Left cardiac atrium (tissue), 4 donors: ENCODE data around the gene SHISAL1. TPM values are rescaled to one million over a fixed set of nuclear protein-coding genes. Genes with fewer than 3 reads are reported as not detected.
A peak's percentile ranks its signal among the peaks of the same experiment; 100 is the strongest.

Experiments used
- ATAC-seq, 2 donors: fragments of 200-7000 bp; cut with Tn5 transposase; one replicate each; pipeline ENCODE4 v1.9.1; 2020; ENCODE audit warnings: mild to moderate bottlenecking in 2 of 2, moderate library complexity in 2 of 2
- DNase-seq: peaks from one replicate; pipeline ENCODE4 v3.0.0-alpha.2; 2020
- intact Hi-C, 2 donors: fragments of 100-400 bp; cut with DNase I; formaldehyde crosslinking; loops; one replicate each; pipeline versions ENCODE4 v1.14.1 to v1.15.1; 2022 to 2023
- total RNA-seq, 2 donors: library from RNA; stranded (reverse); fragmentation: NEBNext Ultra II Directional; extraction: Animal tissue kit (Norgen Biotek cat#: 25700); gene quantifications; one replicate each; pipeline ENCODE4 v1.2.1, GENCODE V29; 2021
- donor health status: DM: no; HTN: yes; CAD: no.
- donor health status: DM: no; HTN: yes; CAD: no; lungs with severe emphysema.
- donor health status: DM: yes; HTN: yes; CAD: no.
- donor health status: Dilated cardiomyopathy.

The SHISAL1 gene
- total RNA-seq, 2 donors from 2014 or later: 1.4 to 4.2 TPM

GRCh38 chr22:44207173-44207980, 105.4 kb downstream of the SHISAL1 start:
- ATAC-seq: no peak
- intact Hi-C loops: no loop called here
- no peak for DNase-seq

- intact Hi-C loops: no loop called here
- ATAC-seq (no peak), DNase-seq (no peak)
Observed at GRCh38 chr22:44206696-44207095, 106.1 kb downstream of the SHISAL1 start.

- no peak for DNase-seq
- intact Hi-C loops: no loop called here
- ATAC-seq: no peak
Observed at GRCh38 chr22:44206330-44206645, 106.5 kb downstream of the SHISAL1 start.

GRCh38 chr22:44205516-44206329, 107.0 kb downstream of the SHISAL1 start:
- intact Hi-C loops: no loop called here
- DNase-seq (no peak), ATAC-seq (no peak)

GRCh38 chr22:44204739-44205515, 107.8 kb downstream of the SHISAL1 start:
- no peak for ATAC-seq
- no peak for DNase-seq
- intact Hi-C loops: no loop called here

- intact Hi-C loops: no loop called here
- DNase-seq: no peak
- no peak for ATAC-seq
Observed at GRCh38 chr22:44203203-44203602, 109.5 kb downstream of the SHISAL1 start.

- peak in 1 of 2 donors; percentile 41 for ATAC-seq
- no peak for DNase-seq
- intact Hi-C loops: no loop called here
Observed at GRCh38 chr22:44202261-44202789, 110.4 kb downstream of the SHISAL1 start.

- ATAC-seq (peak in 1 of 2 donors; percentile 34), DNase-seq (no peak)
- intact Hi-C loops: no loop called here
Observed at GRCh38 chr22:44201665-44202064, 111.1 kb downstream of the SHISAL1 start.

- intact Hi-C loops: no loop called here
- DNase-seq (no peak), ATAC-seq (no peak)
Observed at GRCh38 chr22:44200855-44201550, 111.7 kb downstream of the SHISAL1 start.

- ATAC-seq (no peak), DNase-seq (no peak)
- intact Hi-C loops: no loop called here
Observed at GRCh38 chr22:44200451-44200850, 112.3 kb downstream of the SHISAL1 start.

GRCh38 chr22:44199866-44200265, 112.9 kb downstream of the SHISAL1 start:
- ATAC-seq: no peak
- no peak for DNase-seq
- intact Hi-C loops: no loop called here

GRCh38 chr22:44199164-44199563, 113.6 kb downstream of the SHISAL1 start:
- intact Hi-C loops: no loop called here
- no peak for DNase-seq
- no peak for ATAC-seq

GRCh38 chr22:44197271-44197670, 115.5 kb downstream of the SHISAL1 start:
- ATAC-seq (no peak), DNase-seq (no peak)
- intact Hi-C loops: no loop called here

- DNase-seq (no peak), ATAC-seq (no peak)
- intact Hi-C loops: no loop called here
Observed at GRCh38 chr22:44196731-44197131, 116.0 kb downstream of the SHISAL1 start.

GRCh38 chr22:44196241-44196640, 116.5 kb downstream of the SHISAL1 start:
- DNase-seq (no peak), ATAC-seq (no peak)
- intact Hi-C loops: no loop called here

- intact Hi-C loops: no loop called here
- ATAC-seq (no peak), DNase-seq (no peak)
Observed at GRCh38 chr22:44195189-44195871, 117.4 kb downstream of the SHISAL1 start.

- no peak for ATAC-seq
- intact Hi-C loops: no loop called here
- DNase-seq: no peak
Observed at GRCh38 chr22:44194569-44194968, 118.2 kb downstream of the SHISAL1 start.
